ACC112 (cell line): ENCODE data around the gene SYTL2.
"Not testable (repeated sequence)": the region's sequence is repeated elsewhere in the genome, so short reads cannot be mapped to it uniquely, and the experiment has no call there.

Source experiments
- H2AFZ ChIP-seq: fragments of 200-600 bp; sonication (generic); one replicate; pipeline ENCODE4 v1.6.0; 2017; ENCODE audit warnings: antibody characterized with exemption, low read length; ENCODE audit not compliant: unreplicated experiment
- H3K27ac ChIP-seq: fragments of 200-600 bp; sonication (generic); 2 replicates; pipeline ENCODE4 v1.5.1; 2014; ENCODE audit warnings: low read depth, mild to moderate bottlenecking, antibody characterized with exemption, low read length, moderate library complexity
- H3K27me3 ChIP-seq: fragments of 200-600 bp; sonication (generic); 2 replicates; pipeline ENCODE4 v1.6.1; 2014; ENCODE audit warnings: mild to moderate bottlenecking, antibody characterized with exemption, low read length, moderate library complexity, mixed read lengths; ENCODE audit not compliant: insufficient read depth
- H3K36me3 ChIP-seq: fragments of 200-600 bp; sonication (generic); 2 replicates; pipeline ENCODE4 v1.6.1; 2016; ENCODE audit warnings: mild to moderate bottlenecking, antibody characterized with exemption, low read length, moderate library complexity, mixed read lengths; ENCODE audit not compliant: insufficient read depth
- H3K4me1 ChIP-seq: fragments of 200-600 bp; sonication (generic); one replicate; pipeline ENCODE4 v1.6.1; 2016; ENCODE audit warnings: low read length, mixed read lengths; ENCODE audit not compliant: insufficient read depth, unreplicated experiment, control insufficient read depth
- H3K4me3 ChIP-seq: fragments of 200-600 bp; sonication (generic); 2 replicates; pipeline ENCODE4 v1.5.1; 2014; ENCODE audit warnings: mild to moderate bottlenecking, low read depth, low read length
- H3K79me2 ChIP-seq: fragments of 200-600 bp; sonication (generic); one replicate; pipeline ENCODE4 v1.6.0; 2016; ENCODE audit warnings: low read length; ENCODE audit not compliant: control insufficient read depth, unreplicated experiment, insufficient read depth

The SYTL2 gene

DNA sequence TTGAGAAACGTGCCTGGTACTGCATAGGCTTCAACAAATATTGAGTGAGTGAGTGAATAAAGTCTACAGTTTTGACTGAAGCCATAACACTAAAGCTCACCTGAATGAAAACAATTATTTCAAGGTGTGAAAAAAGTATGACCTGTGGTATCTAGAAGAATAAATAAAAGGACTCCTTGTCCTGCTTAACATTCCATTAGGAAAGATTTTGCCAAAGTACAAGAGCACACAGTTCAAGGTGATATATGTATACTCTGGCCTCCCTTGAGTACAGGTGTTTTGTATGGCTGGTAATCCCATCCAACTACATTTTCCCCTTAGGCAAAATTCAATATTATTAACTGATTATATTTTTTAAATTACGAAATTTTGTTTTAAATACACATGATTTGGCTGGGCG is 144.3 kb downstream of the SYTL2 start:
- no peaks in the 10 kb centered on the region for H3K4me1 ChIP-seq
- no peak overlapping the region for H3K27ac ChIP-seq
- no peak overlapping the region for H3K4me3 ChIP-seq
- H2AFZ ChIP-seq: no peak overlapping the region
- H3K79me2 ChIP-seq: peaks cover 31% of the 10 kb centered on the region
- H3K27me3 ChIP-seq: no peaks in the 10 kb centered on the region
- H3K36me3 ChIP-seq: peaks cover 5% of the 10 kb centered on the region; the same call in 1 of the 2 replicates

DNA sequence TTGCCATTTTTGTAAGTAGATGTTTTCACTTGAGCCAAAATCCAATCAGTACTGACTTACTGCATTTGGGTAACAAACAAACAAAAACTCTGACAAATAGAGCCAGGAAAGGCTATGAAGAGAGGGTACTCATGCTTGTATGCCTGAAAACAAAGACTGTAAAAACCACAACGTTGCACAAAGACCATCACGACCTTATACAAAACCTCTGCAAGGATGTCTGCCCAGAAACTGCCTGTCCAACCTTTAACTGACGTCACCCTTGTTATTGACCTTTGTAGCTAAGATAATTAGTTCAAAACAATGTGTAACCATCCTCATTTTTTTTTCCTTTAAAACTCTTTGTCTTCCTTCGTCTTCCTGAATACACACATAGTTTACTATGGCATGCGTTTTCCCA is 145.2 kb downstream of the SYTL2 start:
- Histone ChIP-seq H3K4me3 (peak overlapping the region; percentile 99; the same call in 1 of the 2 replicates), H3K36me3 (peaks cover 13% of the 10 kb centered on the region), H3K27ac (peak overlapping the region; percentile 92; the same call in 1 of the 2 replicates), H3K79me2 (peaks cover 41% of the 10 kb centered on the region), H3K4me1 (peaks cover 8% of the 10 kb centered on the region), H3K27me3 (no peaks in the 10 kb centered on the region), H2AFZ (peak overlapping the region; percentile 78)

DNA sequence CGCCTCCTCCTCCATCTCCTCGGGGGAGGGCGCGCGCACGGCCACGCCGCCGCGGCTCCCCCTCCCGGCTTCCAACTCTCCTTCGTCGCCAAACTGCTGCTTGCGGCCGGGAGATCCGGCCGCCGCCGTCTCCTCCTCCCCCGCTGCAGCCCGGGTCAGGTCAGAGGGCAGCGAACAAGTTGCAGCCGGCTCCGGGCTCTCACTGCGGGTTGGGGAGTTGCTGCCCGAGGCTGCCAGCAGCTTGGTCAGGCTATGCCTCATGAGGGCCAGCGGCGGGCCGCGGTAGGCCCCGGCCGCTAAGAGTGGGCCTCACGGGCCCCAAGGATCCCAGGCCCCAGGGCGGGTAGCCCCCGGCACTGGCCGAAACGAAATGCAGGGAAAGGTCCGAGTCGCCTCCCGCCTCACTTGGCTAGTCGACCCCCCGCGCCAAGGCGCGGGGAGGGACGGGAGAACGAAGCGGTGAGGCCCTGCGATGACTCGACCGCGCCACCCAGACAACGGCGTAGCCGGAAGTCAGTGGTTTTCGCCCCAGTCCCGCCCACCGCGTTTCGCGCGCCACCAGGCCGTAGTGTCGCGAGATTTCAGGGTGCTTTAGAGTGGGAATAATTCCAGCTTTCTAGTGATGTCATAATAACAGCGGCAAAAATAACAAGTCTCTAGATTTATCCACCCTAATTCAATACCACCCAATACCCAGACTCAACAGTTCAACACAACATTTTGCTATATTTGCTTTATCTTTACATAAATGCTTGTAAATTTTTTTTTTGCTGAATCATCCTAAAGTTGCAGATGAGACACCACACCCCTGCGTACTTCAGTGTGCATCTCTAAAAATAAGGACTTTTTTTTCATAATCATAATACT is 146.1 kb downstream of the SYTL2 start, which contains the start of gene CREBZF:
Gene CREBZF (minus strand): TSS at position 515 of the 867 bp plus-strand sequence. CDS start 254 bp downstream, at position 261.
- Histone ChIP-seq H3K79me2 (peaks cover 50% of the 10 kb centered on the region), H3K36me3 (peaks cover 22% of the 10 kb centered on the region), H3K4me3 (peak within 1 kb of the TSS; percentile 99), H3K27ac (peak within 1 kb of the TSS; percentile 92), H2AFZ (peak within 1 kb of the TSS; percentile 78), H3K4me1 (peaks cover 17% of the 10 kb centered on the region), H3K27me3 (no peaks in the 10 kb centered on the region)

GRCh38 chr11:85663753-85664614 is 147.0 kb downstream of the SYTL2 start:
- Histone ChIP-seq H3K4me3 (peak overlapping the region; percentile 99), H3K79me2 (peaks cover 58% of the 10 kb centered on the region), H3K27me3 (no peaks in the 10 kb centered on the region), H3K36me3 (peaks cover 28% of the 10 kb centered on the region), H3K4me1 (peaks cover 26% of the 10 kb centered on the region), H2AFZ (peak overlapping the region; percentile 61), H3K27ac (peak overlapping the region; percentile 92)

- H3K4me3 ChIP-seq: peak overlapping the region; percentile 99
- peak overlapping the region; percentile 92; the same call in 1 of the 2 replicates for H3K27ac ChIP-seq
- H3K4me1 ChIP-seq: peaks cover 30% of the 10 kb centered on the region
- H3K27me3 ChIP-seq: no peaks in the 10 kb centered on the region
- H3K36me3 ChIP-seq: peaks cover 30% of the 10 kb centered on the region
- no peak overlapping the region for H2AFZ ChIP-seq
- H3K79me2 ChIP-seq: peaks cover 64% of the 10 kb centered on the region
Observed at GRCh38 chr11:85663080-85663752, 147.7 kb downstream of the SYTL2 start.

DNA sequence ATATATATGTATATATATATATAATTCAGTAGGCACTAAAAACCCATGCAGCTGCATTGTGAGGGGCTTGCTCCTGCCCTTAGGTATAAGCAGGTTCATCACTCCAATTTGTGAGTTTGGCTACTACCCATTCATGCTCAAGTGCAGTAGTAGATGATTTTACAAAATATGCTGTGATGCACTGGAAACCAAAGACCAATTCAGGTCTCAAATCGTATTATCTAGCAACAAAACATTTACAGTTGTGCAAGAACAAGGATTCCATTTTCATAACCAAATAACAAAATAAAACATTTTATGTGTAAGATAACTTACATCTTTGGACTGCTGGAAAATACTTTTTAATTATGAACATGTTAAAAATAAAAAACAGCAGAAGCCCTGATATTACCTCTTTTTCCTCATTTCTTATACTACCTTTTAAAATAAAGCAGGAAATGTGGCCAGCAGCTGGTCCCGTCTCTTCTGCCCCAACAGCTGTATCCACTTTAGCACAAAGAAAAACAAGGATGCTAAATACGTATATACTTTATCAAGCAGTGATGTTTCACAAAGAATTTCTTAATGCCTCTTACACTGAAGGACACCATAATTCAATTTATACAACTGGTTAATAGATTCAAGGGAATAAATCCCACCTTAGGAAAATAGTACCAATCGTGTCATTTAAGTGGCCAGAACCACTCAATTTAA is 148.8 kb downstream of the SYTL2 start:
- Histone ChIP-seq H3K4me1 (peaks cover 30% of the 10 kb centered on the region), H2AFZ (no peak overlapping the region), H3K79me2 (peaks cover 73% of the 10 kb centered on the region), H3K27ac (no peak overlapping the region), H3K36me3 (peaks cover 39% of the 10 kb centered on the region), H3K27me3 (no peaks in the 10 kb centered on the region), H3K4me3 (peak overlapping the region; percentile 99)

GRCh38 chr11:85658180-85658579 is 152.8 kb downstream of the SYTL2 start:
- Histone ChIP-seq H3K27me3 (no peaks in the 10 kb centered on the region), H3K4me1 (peaks cover 32% of the 10 kb centered on the region), H2AFZ (no peak overlapping the region), H3K79me2 (peaks cover 74% of the 10 kb centered on the region), H3K4me3 (no peak overlapping the region), H3K36me3 (peaks cover 57% of the 10 kb centered on the region), H3K27ac (no peak overlapping the region)

GRCh38 chr11:85656777-85657176 is 154.2 kb downstream of the SYTL2 start:
- no peak overlapping the region for H3K27ac ChIP-seq
- H2AFZ ChIP-seq: no peak overlapping the region
- no peak overlapping the region for H3K4me3 ChIP-seq
- peaks cover 35% of the 10 kb centered on the region for H3K4me1 ChIP-seq
- H3K36me3 ChIP-seq: peaks cover 52% of the 10 kb centered on the region
- H3K27me3 ChIP-seq: no peaks in the 10 kb centered on the region
- H3K79me2 ChIP-seq: peaks cover 64% of the 10 kb centered on the region

GRCh38 chr11:85654343-85654742 is 156.6 kb downstream of the SYTL2 start:
- H3K4me3 ChIP-seq, H3K27ac ChIP-seq, H2AFZ ChIP-seq, H3K27me3 ChIP-seq: not testable (repeated sequence)
- peaks cover 36% of the 10 kb centered on the region for H3K36me3 ChIP-seq
- peaks cover 22% of the 10 kb centered on the region for H3K4me1 ChIP-seq
- H3K79me2 ChIP-seq: peaks cover 54% of the 10 kb centered on the region
